ENCODE data around the gene WDR33.

The WDR33 gene

GRCh38 chr2:127739800-127740199 is 71.2 kb downstream of the WDR33 start:
- no peak overlapping the region for H2AFZ ChIP-seq (ENCODE audit: low read depth, low read length)
- no peak overlapping the region for H3K4me3 ChIP-seq (ENCODE audit: low read length)
- H3K27me3 ChIP-seq (ENCODE audit: insufficient read depth, low read length): no peaks in the 10 kb centered on the region
- H3K4me1 ChIP-seq (ENCODE audit: insufficient read depth, low read length): no peaks in the 10 kb centered on the region
- H3K36me3 ChIP-seq (ENCODE audit: insufficient read depth, low read length): peaks cover 11% of the 10 kb centered on the region
- H3K9me3 ChIP-seq (ENCODE audit: low read length): no peaks in the 10 kb centered on the region

- Histone ChIP-seq H2AFZ (ENCODE audit: low read depth, low read length) (no peak overlapping the region), H3K36me3 (ENCODE audit: insufficient read depth, low read length) (peaks cover 2% of the 10 kb centered on the region), H3K9me3 (ENCODE audit: low read length) (no peaks in the 10 kb centered on the region), H3K27me3 (ENCODE audit: insufficient read depth, low read length) (no peaks in the 10 kb centered on the region), H3K4me3 (ENCODE audit: low read length) (no peak overlapping the region), H3K4me1 (ENCODE audit: insufficient read depth, low read length) (no peaks in the 10 kb centered on the region)
Observed at GRCh38 chr2:127737892-127738291, 73.1 kb downstream of the WDR33 start.

- no peaks in the 10 kb centered on the region for H3K4me1 ChIP-seq (ENCODE audit: insufficient read depth, low read length)
- no peaks in the 10 kb centered on the region for H3K27me3 ChIP-seq (ENCODE audit: insufficient read depth, low read length)
- no peaks in the 10 kb centered on the region for H3K9me3 ChIP-seq (ENCODE audit: low read length)
- H3K4me3 ChIP-seq (ENCODE audit: low read length): no peak overlapping the region
- H2AFZ ChIP-seq (ENCODE audit: low read depth, low read length): no peak overlapping the region
- H3K36me3 ChIP-seq (ENCODE audit: insufficient read depth, low read length): peaks cover 9% of the 10 kb centered on the region
Observed at GRCh38 chr2:127735537-127736399, 75.2 kb downstream of the WDR33 start.

GRCh38 chr2:127735044-127735443 is 75.9 kb downstream of the WDR33 start:
- Histone ChIP-seq H3K27me3 (ENCODE audit: insufficient read depth, low read length) (no peaks in the 10 kb centered on the region), H3K4me3 (ENCODE audit: low read length) (no peak overlapping the region), H2AFZ (ENCODE audit: low read depth, low read length) (no peak overlapping the region), H3K36me3 (ENCODE audit: insufficient read depth, low read length) (peaks cover 9% of the 10 kb centered on the region), H3K4me1 (ENCODE audit: insufficient read depth, low read length) (no peaks in the 10 kb centered on the region), H3K9me3 (ENCODE audit: low read length) (no peaks in the 10 kb centered on the region)

- H3K4me3 ChIP-seq (ENCODE audit: low read length): no peak overlapping the region
- peaks cover 6% of the 10 kb centered on the region for H3K36me3 ChIP-seq (ENCODE audit: insufficient read depth, low read length)
- no peaks in the 10 kb centered on the region for H3K9me3 ChIP-seq (ENCODE audit: low read length)
- H3K4me1 ChIP-seq (ENCODE audit: insufficient read depth, low read length): no peaks in the 10 kb centered on the region
- no peaks in the 10 kb centered on the region for H3K27me3 ChIP-seq (ENCODE audit: insufficient read depth, low read length)
- H2AFZ ChIP-seq (ENCODE audit: low read depth, low read length): no peak overlapping the region
Observed at GRCh38 chr2:127733816-127734537, 77.0 kb downstream of the WDR33 start.

- no peaks in the 10 kb centered on the region for H3K9me3 ChIP-seq (ENCODE audit: low read length)
- H3K27me3 ChIP-seq (ENCODE audit: insufficient read depth, low read length): no peaks in the 10 kb centered on the region
- H2AFZ ChIP-seq (ENCODE audit: low read depth, low read length): no peak overlapping the region
- H3K4me3 ChIP-seq (ENCODE audit: low read length): no peak overlapping the region
- peaks cover 6% of the 10 kb centered on the region for H3K36me3 ChIP-seq (ENCODE audit: insufficient read depth, low read length)
- no peaks in the 10 kb centered on the region for H3K4me1 ChIP-seq (ENCODE audit: insufficient read depth, low read length)
Observed at GRCh38 chr2:127733113-127733815, 77.7 kb downstream of the WDR33 start.

- no peaks in the 10 kb centered on the region for H3K4me1 ChIP-seq (ENCODE audit: insufficient read depth, low read length)
- no peak overlapping the region for H2AFZ ChIP-seq (ENCODE audit: low read depth, low read length)
- peaks cover 37% of the 10 kb centered on the region for H3K36me3 ChIP-seq (ENCODE audit: insufficient read depth, low read length)
- no peak overlapping the region for H3K4me3 ChIP-seq (ENCODE audit: low read length)
- no peaks in the 10 kb centered on the region for H3K27me3 ChIP-seq (ENCODE audit: insufficient read depth, low read length)
- H3K9me3 ChIP-seq (ENCODE audit: low read length): no peaks in the 10 kb centered on the region
Observed at GRCh38 chr2:127726158-127726880, 84.7 kb downstream of the WDR33 start.

GRCh38 chr2:127722807-127723206 is 88.2 kb downstream of the WDR33 start:
- H3K4me1 ChIP-seq (ENCODE audit: insufficient read depth, low read length): no peaks in the 10 kb centered on the region
- no peak overlapping the region for H2AFZ ChIP-seq (ENCODE audit: low read depth, low read length)
- peaks cover 63% of the 10 kb centered on the region for H3K36me3 ChIP-seq (ENCODE audit: insufficient read depth, low read length)
- H3K4me3 ChIP-seq (ENCODE audit: low read length): no peak overlapping the region
- H3K9me3 ChIP-seq (ENCODE audit: low read length): no peaks in the 10 kb centered on the region
- no peaks in the 10 kb centered on the region for H3K27me3 ChIP-seq (ENCODE audit: insufficient read depth, low read length)

- H3K9me3 ChIP-seq (ENCODE audit: low read length): no peaks in the 10 kb centered on the region
Observed at GRCh38 chr2:127721978-127722355, 89.0 kb downstream of the WDR33 start.

GRCh38 chr2:127721311-127721977 is 89.5 kb downstream of the WDR33 start:
- Histone ChIP-seq H3K4me1 (ENCODE audit: insufficient read depth, low read length) (no peaks in the 10 kb centered on the region), H3K36me3 (ENCODE audit: insufficient read depth, low read length) (peaks cover 67% of the 10 kb centered on the region), H2AFZ (ENCODE audit: low read depth, low read length) (no peak overlapping the region)

More at GRCh38 chr2:127721978-127722355, 89.0 kb downstream of the WDR33 start:
- Histone ChIP-seq H3K4me1 (ENCODE audit: insufficient read depth, low read length) (no peaks in the 10 kb centered on the region), H2AFZ (ENCODE audit: low read depth, low read length) (no peak overlapping the region), H3K4me3 (ENCODE audit: low read length) (no peak overlapping the region), H3K36me3 (ENCODE audit: insufficient read depth, low read length) (peaks cover 63% of the 10 kb centered on the region), H3K27me3 (ENCODE audit: insufficient read depth, low read length) (no peaks in the 10 kb centered on the region)

GRCh38 chr2:127719301-127720218 is 91.4 kb downstream of the WDR33 start:
- Histone ChIP-seq H3K4me1 (ENCODE audit: insufficient read depth, low read length) (no peaks in the 10 kb centered on the region), H3K27me3 (ENCODE audit: insufficient read depth, low read length) (no peaks in the 10 kb centered on the region), H3K4me3 (ENCODE audit: low read length) (no peak overlapping the region), H3K36me3 (ENCODE audit: insufficient read depth, low read length) (peaks cover 71% of the 10 kb centered on the region), H3K9me3 (ENCODE audit: low read length) (no peaks in the 10 kb centered on the region), H2AFZ (ENCODE audit: low read depth, low read length) (no peak overlapping the region)

More at GRCh38 chr2:127721311-127721977, 89.5 kb downstream of the WDR33 start:
- Histone ChIP-seq H3K9me3 (ENCODE audit: low read length) (no peaks in the 10 kb centered on the region), H3K27me3 (ENCODE audit: insufficient read depth, low read length) (no peaks in the 10 kb centered on the region), H3K4me3 (ENCODE audit: low read length) (no peak overlapping the region)

Measured in neuron (in vitro differentiated cells).